ENCODE results near the gene BOD1L2.

DNA sequence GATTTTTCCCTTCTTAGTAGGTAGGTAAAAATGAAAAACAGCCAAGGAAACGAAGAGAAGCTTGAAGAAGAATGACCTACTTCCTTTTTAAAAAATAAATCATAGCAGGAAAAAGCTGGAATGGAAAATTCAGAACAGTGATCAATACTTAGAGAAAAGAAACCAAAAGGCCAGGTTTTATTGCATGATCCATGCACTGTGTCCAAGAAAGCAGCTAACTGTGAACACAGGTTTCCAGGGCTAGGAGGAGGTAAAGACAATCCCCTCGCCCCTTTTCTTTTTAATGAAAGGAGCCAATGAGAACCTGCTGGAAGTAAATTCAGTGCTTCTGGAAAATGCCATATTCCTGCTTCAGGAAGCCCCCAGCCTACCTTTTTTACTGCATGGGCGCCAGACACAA, 47.2 kb downstream of the BOD1L2 start:
- TF ChIP-seq, protein P1, sequence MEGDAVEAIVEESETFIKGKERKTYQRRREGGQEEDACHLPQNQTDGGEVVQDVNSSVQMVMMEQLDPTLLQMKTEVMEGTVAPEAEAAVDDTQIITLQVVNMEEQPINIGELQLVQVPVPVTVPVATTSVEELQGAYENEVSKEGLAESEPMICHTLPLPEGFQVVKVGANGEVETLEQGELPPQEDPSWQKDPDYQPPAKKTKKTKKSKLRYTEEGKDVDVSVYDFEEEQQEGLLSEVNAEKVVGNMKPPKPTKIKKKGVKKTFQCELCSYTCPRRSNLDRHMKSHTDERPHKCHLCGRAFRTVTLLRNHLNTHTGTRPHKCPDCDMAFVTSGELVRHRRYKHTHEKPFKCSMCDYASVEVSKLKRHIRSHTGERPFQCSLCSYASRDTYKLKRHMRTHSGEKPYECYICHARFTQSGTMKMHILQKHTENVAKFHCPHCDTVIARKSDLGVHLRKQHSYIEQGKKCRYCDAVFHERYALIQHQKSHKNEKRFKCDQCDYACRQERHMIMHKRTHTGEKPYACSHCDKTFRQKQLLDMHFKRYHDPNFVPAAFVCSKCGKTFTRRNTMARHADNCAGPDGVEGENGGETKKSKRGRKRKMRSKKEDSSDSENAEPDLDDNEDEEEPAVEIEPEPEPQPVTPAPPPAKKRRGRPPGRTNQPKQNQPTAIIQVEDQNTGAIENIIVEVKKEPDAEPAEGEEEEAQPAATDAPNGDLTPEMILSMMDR (IDR thresholded peaks at IDR 0.05): no peak
- TF ChIP-seq POLR2A (IDR thresholded peaks at IDR 0.05): no peak
